NCI-H1694 (cell line): ENCODE results near the gene ZNF565.
"Not testable (repeated sequence)": the region's sequence is repeated elsewhere in the genome, so short reads cannot be mapped to it uniquely, and the experiment has no call there.

Experiments
- DNase-seq: peaks from one replicate; lab custom pipeline; 2025; lab: John Stamatoyannopoulos, UW

The ZNF565 gene

DNA sequence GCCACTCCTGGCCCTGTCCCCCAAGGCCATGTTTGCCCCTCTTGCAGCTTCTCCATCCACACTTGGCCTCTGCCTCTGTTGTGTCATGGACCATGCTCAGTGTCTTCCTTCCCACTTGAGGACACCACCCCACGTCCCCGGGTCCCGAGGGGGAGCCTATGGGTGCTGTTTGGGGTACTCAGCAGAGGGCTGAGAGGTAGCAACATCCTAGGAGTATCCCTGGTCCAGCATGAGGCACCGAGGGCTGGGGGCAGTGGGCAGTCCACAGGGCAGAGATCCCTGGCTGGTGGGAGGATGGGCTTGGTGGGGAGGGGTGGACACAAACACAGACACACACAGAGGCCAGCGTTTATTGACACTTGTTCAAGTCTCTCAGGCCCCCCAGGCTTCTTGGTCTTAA is 63.9 kb downstream of the ZNF565 start:
- DNase-seq: no peak

DNA sequence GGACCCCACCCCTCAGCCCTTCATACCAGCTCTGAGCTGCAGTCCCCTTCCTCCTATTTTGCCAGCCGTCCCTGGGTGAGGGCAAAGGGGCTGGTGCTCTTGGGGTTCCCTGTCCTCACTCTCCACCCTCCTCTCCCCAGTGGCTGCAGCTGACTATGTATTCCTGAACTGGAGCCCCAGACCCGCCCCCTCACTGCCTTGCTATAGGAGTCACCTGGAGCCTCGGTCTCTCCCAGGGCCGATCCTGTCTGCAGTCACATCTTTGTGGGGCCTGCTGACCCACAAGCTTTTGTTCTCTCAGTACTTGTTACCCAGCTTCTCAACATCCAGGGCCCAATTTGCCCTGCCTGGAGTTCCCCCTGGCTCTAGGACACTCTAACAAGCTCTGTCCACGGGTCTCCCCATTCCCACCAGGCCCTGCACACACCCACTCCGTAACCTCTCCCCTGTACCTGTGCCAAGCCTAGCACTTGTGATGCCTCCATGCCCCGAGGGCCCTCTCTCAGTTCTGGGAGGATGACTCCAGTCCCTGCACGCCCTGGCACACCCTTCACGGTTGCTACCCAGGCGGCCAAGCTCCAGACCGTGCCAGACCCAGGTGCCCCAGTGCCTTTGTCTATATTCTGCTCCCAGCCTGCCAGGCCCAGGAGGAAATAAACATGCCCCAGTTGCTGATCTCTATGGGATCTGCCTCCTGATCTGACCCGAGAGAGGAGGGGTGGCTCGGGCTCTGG is 64.6 kb downstream of the ZNF565 start:
- DNase-seq: no peak

DNA sequence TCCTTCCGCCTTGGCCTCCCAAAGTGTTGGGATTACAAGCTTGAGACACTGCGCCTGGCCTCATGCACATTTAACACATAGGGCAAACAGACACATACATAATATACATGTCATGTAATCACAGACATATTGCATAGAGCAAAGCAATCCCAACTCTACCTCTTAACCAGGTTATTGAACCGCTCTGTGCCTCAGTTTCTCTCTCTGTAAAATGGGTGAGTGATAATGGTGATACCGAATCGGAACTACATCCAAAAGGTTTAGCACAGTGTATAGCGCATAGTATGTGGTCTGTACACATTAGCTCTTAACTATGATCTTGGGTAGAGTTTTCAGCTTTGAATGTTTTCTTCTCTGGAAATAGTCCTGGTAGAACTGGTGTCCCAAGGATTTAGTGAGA is 69.8 kb downstream of the ZNF565 start:
- no peak for DNase-seq

DNA sequence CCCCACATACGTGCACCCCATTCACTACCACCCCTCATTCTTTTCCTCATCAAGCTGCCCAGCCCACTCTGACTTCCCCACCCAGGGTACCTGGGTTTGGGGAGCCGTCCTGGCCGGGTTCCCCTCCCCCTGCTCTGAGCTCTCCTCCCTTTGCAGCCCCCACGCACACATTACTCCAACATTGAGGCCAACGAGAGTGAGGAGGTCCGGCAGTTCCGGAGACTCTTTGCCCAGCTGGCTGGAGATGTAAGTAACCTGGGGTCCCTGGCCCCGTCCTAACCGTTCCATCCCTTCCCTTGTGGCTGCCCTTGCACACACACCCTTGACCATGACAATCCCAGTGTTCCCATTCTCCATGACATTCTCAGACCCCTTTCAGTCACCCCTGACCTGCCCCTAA is 72.0 kb downstream of the ZNF565 start:
- no peak for DNase-seq

DNA sequence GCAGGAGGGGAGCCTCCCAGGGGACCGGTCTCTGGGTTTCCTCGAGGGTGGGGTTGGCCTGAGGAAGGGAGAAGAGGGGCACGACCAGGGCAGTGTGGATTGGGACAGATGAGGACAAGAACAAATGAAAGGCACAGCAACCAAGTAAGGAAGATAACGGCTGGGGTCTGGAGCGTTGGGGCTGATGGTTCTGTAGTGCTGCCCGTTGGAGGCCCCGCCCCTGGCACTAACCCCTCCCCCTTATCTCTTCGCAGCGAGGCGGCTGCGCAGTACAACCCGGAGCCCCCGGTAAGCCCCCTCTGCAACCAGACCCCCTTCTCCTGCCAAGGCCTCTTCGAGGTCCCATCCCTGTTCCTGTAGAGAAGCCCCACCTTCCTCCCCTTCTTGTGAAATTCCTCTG is 72.4 kb downstream of the ZNF565 start:
- no peak for DNase-seq

DNA sequence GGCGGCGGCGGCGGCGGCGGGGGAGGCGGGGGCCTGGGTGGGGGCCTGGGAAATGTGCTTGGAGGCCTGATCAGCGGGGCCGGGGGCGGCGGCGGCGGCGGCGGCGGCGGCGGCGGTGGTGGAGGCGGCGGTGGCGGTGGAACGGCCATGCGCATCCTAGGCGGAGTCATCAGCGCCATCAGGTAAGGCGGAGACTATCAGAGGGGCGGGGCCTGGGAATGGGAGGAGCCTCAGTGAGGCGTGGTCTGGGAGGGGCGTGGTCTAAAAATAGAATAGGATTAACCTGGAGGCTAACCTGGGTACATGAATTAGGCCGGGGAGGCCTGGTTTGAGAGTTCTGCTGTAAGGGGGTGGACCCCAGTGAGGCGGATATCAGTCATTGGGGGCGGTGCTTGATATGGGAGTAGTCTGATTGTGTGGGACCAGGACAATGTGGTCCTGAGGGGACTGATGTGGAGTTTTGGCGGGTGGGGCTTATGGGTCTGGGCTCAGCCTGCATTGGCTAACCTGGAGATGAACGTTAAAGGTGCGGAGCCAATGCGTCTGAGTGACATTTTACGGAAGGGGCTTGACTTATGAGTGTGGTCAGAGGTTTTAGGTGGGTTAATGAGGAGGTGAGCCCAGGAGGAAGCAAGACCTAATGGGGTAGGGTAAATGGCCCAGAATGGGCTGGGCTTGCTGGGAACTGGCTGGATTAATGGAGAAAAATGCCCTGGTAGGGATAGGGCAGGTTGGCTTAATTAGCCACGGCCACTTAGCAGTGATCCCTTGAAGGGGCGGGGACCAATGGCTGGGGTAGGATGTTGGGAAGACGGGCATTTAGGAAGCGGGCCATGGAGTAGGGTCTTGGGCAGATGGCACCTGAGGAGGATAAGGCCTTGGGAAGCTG is 73.2 kb downstream of the ZNF565 start:
- DNase-seq: peak; percentile 60

DNA sequence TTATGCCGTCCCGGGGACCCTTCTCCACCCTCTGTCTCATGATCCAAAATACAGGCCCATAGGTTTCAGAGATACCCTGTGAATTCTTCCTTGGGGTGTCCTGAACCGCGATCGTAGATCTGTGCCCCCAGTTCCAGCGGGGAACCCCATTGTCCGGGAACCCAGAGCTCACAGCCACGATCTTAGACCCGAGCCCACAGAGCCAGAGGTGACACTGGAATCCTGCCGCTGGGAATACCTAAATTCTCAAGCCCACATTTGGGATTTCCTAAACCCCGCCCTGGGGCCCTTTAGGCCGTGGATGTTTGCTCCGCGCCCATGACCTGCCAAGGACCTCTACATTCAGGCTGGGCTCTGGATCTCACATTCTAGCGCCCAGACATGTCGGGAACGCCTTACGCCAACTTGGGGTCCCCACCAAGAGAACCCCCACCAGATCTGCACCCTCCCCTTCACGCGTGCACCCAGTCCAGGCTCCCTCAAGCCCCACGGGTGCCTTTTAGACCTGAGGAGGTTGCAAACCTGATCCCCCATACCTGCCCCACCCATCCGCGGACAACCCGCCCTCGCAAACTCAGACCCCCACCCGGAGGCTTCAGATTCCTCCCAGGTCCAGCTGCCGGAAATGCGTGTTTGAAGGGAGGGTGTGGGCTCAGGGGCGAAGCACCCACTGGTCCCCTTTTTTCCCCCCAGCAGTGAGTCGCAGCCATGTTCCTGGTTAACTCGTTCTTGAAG is 74.0 kb downstream of the ZNF565 start:
- peak; percentile 54 for DNase-seq

DNA sequence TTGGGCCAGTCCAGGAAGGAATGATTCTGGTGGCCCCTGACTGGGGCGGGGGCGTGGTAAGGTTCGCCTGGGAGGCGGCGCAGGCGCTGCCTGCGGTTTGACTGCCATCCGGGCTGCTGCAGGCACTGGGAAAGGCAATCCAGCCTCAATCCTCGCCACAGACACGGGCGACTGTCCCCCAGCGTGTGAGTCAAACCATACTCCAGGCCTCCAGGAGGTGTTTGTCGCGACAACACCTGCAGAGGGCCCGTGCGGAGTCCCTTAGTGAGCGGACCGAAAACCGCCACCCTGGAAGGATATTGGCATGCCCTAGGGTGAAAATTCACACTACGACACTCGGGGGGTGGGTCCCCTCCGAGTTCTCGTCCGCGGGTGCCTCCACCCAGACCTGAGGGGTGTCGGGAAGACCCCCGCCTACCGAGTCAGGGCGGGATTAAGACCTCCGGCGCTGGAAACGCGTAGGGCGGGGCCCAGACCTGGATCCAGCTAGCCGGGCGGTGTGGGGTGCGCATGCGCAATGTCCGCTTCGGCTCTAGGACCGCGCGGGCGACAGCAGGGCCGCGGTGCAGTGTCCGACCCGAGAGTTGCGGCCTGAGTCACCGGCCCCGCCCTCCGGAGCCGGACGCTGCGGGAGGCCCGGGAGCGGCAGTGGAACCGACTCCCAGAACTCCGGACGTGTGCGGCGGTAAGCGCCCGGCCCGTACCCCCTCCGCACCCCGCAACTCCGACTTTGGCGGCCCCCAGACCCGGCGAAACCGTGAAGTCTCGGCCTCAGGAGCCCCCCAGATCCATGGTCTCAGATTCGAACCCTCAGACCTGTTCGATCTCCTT is 74.8 kb downstream of the ZNF565 start, which contains the start of gene CAPNS1:
CAPNS1 (plus strand) TSS at position 594 of the 831 bp plus-strand sequence. CDS start 946 bp downstream, outside the sequence.
- peak; percentile 94 for DNase-seq

DNA sequence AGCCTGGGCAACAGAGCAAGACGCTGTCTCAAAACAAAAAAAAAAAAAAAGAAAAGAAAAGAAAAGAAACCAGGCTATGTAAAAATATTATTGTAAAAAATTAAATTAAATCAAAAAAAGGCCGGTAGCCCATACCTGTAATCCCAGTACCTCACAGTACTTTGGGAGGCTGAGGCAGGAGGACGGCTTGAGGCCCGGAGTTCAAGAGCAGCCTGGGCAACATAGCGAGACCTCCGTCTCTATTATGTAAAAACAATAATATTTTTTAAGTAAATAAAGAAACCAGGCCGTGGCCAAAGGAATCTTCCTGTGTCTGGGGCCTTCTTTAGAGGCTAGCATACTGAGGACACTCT is 75.4 kb downstream of the ZNF565 start:
- no peak for DNase-seq

DNA sequence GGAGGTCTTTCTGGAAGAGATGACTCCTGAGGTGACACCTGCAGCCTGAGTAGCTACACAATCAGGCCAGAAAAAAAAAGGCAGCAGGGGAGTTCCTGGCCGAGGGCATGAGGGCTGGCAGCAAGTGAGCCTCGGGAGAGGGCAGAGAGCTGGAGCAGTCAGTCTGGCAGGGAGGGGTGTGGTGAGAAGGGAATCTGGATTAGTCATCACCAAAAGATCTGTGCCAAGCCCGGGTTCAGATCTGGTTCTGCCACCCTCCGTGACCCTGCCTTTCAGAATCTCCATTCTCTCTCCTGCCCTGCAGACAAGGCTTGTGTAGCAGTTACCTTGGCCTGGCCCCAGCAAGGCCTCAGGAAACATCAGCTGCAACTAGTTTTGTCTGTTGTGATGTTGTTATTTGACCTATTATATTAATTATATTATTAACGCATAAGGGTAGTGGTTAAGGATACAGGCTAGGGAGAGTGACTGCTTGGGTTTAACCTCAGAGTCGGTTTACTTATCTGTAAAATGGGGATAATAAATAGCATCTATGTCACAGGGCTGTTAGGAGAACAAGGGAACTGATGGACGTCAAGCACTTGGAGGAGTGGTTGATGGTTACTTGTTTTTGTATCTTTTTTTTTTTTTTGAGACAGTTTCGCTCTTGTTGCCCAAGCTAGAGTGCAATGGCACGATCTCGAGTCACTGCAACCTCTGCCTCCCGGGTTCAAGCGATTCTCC is 77.3 kb downstream of the ZNF565 start:
- DNase-seq: peak; percentile 5

DNA sequence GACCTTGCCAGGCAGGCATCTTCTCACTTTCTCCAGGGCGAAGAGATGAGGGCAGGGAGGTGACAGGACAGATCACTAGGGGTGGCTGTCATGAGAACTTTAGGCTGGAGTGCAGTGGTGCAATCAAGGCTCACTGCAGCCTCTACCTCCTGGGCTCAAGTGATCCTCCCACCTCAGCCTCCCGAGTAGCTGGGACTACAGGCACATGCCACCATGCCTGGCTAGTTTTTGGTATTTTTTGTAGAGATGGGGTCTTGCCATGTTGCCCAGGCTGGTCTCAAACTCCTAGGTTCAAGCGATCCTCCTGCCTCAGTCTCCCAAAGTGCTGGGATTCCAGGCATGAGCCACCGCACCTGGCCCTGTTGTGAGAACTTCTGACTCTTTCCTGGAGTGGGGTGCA is 79.6 kb downstream of the ZNF565 start:
- not testable (repeated sequence) for DNase-seq
